NT2/D1 (cell line): ENCODE measurements around the gene SIGLEC6.

Experiments used
- SUZ12 ChIP-seq: IDR thresholded peaks from 2 replicates; pipeline ENCODE4 v1.6.1; 2011; ENCODE audit not compliant: insufficient read length, insufficient read depth; ENCODE audit errors: extremely low read depth
- YY1 ChIP-seq: IDR thresholded peaks from 2 replicates; pipeline ENCODE4 v1.6.1; 2011; ENCODE audit not compliant: insufficient read length, insufficient read depth
- ZNF274 ChIP-seq: IDR thresholded peaks from 2 replicates; pipeline ENCODE4 v1.6.1; 2011; ENCODE audit warnings: mild to moderate bottlenecking, low read depth, low read length

GRCh38 chr19:51572908-51573307 is 41.4 kb upstream of the SIGLEC6 start:
- no peak for TF ChIP-seq ZNF274
- no peak for TF ChIP-seq YY1
- no peak for TF ChIP-seq SUZ12
